Measurements from ENCODE around the gene TMEM167B. TPM values are rescaled to one million over a fixed set of nuclear protein-coding genes. Genes with fewer than 3 reads are reported as not detected.

The TMEM167B gene
- total and polyA plus RNA-seq, 7 experiments from 2014 or later, result 28.3 to 65.6 (median 39.0) TPM

DNA sequence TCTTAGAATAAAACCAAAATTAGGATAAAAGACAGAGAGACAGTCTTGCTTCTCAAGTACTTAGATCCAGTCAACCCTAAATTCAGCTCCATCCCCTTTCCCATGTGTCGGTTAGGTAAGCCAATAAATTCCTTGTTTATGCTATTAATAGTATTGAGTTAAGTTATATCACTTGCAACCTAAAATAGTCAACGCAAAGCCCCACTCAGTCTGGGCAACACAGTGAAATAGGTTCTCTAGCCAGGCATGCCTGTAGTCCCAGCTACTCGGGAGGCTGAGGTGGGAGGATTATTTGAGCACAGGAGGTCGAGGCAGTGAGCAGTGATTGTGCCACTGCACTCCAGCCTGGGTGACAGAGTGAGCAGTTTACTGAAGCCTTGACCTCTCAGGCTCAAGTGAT lies 29.4 kb upstream of the TMEM167B start:
- POLR2A ChIA-PET, result no interaction called here
- no peak overlapping the region for H3K4me3 ChIP-seq (ENCODE audit: low read length)
- H3K4me3 Mint-ChIP-seq, result no peak overlapping the region

DNA sequence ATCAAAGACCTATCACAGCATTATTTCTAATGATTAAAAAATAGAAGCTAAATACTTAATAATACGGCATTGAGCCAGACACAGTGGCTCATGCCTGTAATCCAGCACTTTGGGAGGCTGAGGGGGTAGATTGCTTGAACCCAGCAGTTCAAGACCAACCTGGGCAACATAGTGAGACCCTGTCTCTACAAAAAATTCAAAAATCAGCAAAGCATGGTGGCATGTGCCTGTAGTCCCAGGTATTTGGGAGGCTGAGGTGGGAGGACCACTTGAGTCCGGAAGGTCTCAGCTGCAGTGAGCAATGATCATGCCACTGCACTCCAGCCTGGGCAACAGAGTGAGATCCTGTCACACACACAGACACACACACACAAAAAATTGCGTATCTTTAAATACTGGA lies 25.4 kb upstream of the TMEM167B start:
- H3K27ac ChIP-seq (ENCODE audit: low read depth, low read length), result no peak overlapping the region
- DNase-seq, result no peak
- no peaks in the 10 kb centered on the region for H3K4me1 ChIP-seq (ENCODE audit: control insufficient read depth in 2 of 2, insufficient read depth in 2 of 2, low read length in 2 of 2)
- H3K27me3 ChIP-seq (ENCODE audit: control insufficient read depth in 2 of 2, insufficient read depth in 2 of 2, low read length in 2 of 2), result no peaks in the 10 kb centered on the region
- H3K9me3 ChIP-seq (ENCODE audit: control insufficient read depth in 2 of 3, low read length in 3 of 3), result no peaks in the 10 kb centered on the region
- peak overlapping the region in 1 of 9 donors; percentile 59 for H3K27ac Mint-ChIP-seq
- H3K9me3 Mint-ChIP-seq, result no peaks in the 10 kb centered on the region
- CTCF ChIA-PET, result no interaction called here
- ATAC-seq, result no peak
- peaks cover 0 to 5% (median 0%) of the 10 kb centered on the region in 7 donors for H3K4me1 Mint-ChIP-seq
- H3K4me3 Mint-ChIP-seq, result no peak overlapping the region
- POLR2A ChIA-PET, result interaction anchor here (0.8 to 1.1 kb wide), 2 partner anchors 10 to 22 kb away, joined by 3 to 4 read pairs; no protein-coding TSS in a partner anchor
- intact Hi-C loops (cut with micrococcal nuclease), result no loop called here
- peaks cover 0 to 29% (median 0%) of the 10 kb centered on the region in 3 experiments for H3K36me3 ChIP-seq (ENCODE audit: control insufficient read depth in 2 of 3, insufficient read depth in 3 of 3, low read length in 3 of 3)
- H3K36me3 Mint-ChIP-seq, result peaks cover 5 to 18% (median 15%) of the 10 kb centered on the region in 5 donors
- H3K27me3 Mint-ChIP-seq, result no peaks in the 10 kb centered on the region
- no peak overlapping the region for H3K4me3 ChIP-seq (ENCODE audit: low read length)

More for the DNA sequence above, 29.4 kb upstream of the TMEM167B start:
- H3K36me3 ChIP-seq (ENCODE audit: control insufficient read depth in 2 of 3, insufficient read depth in 3 of 3, low read length in 3 of 3), result peaks cover 0 to 12% (median 0%) of the 10 kb centered on the region in 3 experiments
- no peaks in the 10 kb centered on the region for H3K4me1 Mint-ChIP-seq
- H3K27me3 Mint-ChIP-seq, result no peaks in the 10 kb centered on the region
- no peaks in the 10 kb centered on the region for H3K4me1 ChIP-seq (ENCODE audit: control insufficient read depth in 2 of 2, insufficient read depth in 2 of 2, low read length in 2 of 2)
- CTCF ChIA-PET, result no interaction called here
- no peaks in the 10 kb centered on the region for H3K9me3 ChIP-seq (ENCODE audit: control insufficient read depth in 2 of 3, low read length in 3 of 3)
- H3K27ac Mint-ChIP-seq, result no peak overlapping the region
- H3K9me3 Mint-ChIP-seq, result no peaks in the 10 kb centered on the region
- H3K27me3 ChIP-seq (ENCODE audit: control insufficient read depth in 2 of 2, insufficient read depth in 2 of 2, low read length in 2 of 2), result no peaks in the 10 kb centered on the region
- ATAC-seq (no peak), DNase-seq (no peak)
- H3K27ac ChIP-seq (ENCODE audit: low read depth, low read length), result no peak overlapping the region
- H3K36me3 Mint-ChIP-seq, result peaks cover 5 to 12% (median 10%) of the 10 kb centered on the region in 5 donors
- intact Hi-C loops (cut with micrococcal nuclease), result no loop called here

DNA sequence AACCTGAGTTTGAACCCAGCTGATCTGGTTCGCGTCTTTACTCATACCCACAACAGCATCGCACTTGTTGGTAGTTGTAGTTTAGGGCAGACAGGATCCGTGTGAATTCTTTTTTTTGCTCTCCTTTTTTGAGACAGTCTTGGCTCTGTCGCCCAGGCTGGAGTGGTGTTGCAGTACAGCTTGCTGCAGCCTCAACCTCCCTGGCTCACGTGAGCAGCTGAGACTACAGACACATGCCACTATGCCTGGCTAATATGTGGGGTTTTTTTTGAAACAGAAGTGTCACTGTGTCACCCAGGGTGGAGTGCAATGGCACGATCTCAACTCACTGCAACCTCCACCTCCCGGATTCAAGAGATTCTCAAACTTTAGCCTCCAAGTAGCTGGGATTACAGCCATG lies 22.7 kb upstream of the TMEM167B start:
- no peaks in the 10 kb centered on the region for H3K9me3 ChIP-seq (ENCODE audit: control insufficient read depth in 2 of 3, low read length in 3 of 3)
- H3K4me3 ChIP-seq (ENCODE audit: low read length), result no peak overlapping the region
- no peak overlapping the region for H3K27ac ChIP-seq (ENCODE audit: low read depth, low read length)
- DNase-seq (no peak), ATAC-seq (no peak)
- peaks cover 0 to 29% (median 0%) of the 10 kb centered on the region in 3 experiments for H3K36me3 ChIP-seq (ENCODE audit: control insufficient read depth in 2 of 3, insufficient read depth in 3 of 3, low read length in 3 of 3)
- no peaks in the 10 kb centered on the region for H3K4me1 ChIP-seq (ENCODE audit: control insufficient read depth in 2 of 2, insufficient read depth in 2 of 2, low read length in 2 of 2)
- H3K27ac Mint-ChIP-seq, result no peak overlapping the region
- intact Hi-C loops (cut with micrococcal nuclease), result no loop called here
- no peaks in the 10 kb centered on the region for H3K9me3 Mint-ChIP-seq
- H3K4me3 Mint-ChIP-seq, result no peak overlapping the region
- CTCF ChIA-PET, result no interaction called here
- peaks cover 0 to 11% (median 3%) of the 10 kb centered on the region in 7 donors for H3K4me1 Mint-ChIP-seq
- no peaks in the 10 kb centered on the region for H3K27me3 ChIP-seq (ENCODE audit: control insufficient read depth in 2 of 2, insufficient read depth in 2 of 2, low read length in 2 of 2)
- peaks cover 5 to 25% (median 20%) of the 10 kb centered on the region in 5 donors for H3K36me3 Mint-ChIP-seq
- POLR2A ChIA-PET, result no interaction called here
- H3K27me3 Mint-ChIP-seq, result no peaks in the 10 kb centered on the region

DNA sequence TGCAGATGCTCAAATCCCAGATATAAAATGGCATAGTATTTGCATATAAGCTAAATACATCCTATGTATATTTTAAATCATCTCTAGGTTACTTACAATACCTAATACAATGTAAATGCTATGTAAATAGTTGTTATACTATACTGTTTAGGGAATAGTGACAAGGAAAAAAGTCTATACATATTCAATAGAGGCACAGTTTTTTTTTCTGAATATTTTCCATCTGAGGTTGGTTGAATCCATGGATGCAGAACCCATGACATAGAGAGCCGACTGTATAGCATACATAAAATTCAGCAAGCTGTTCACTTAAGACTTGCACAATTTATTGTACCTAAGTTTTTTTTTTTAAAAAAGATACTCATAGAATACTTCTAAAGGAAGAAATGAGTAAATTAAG lies 21.3 kb upstream of the TMEM167B start:
- H3K27ac ChIP-seq (ENCODE audit: low read depth, low read length), result no peak overlapping the region
- H3K27me3 ChIP-seq (ENCODE audit: control insufficient read depth in 2 of 2, insufficient read depth in 2 of 2, low read length in 2 of 2), result no peaks in the 10 kb centered on the region
- ATAC-seq, result no peak
- no peak for DNase-seq
- Mint-ChIP-seq H3K36me3 (peaks cover 5 to 36% (median 18%) of the 10 kb centered on the region in 5 donors), H3K4me3 (no peak overlapping the region), H3K27ac (peak overlapping the region in 1 of 9 donors; percentile 41), H3K4me1 (peaks cover 2 to 13% (median 8%) of the 10 kb centered on the region in 7 donors), H3K27me3 (no peaks in the 10 kb centered on the region), H3K9me3 (no peaks in the 10 kb centered on the region)
- H3K4me3 ChIP-seq (ENCODE audit: low read length), result no peak overlapping the region
- intact Hi-C loops (cut with micrococcal nuclease), result no loop called here
- POLR2A ChIA-PET, result interaction anchor here (0.6 to 0.7 kb wide), 2 partner anchors 31 to 106 kb away, joined by 3 to 4 read pairs; partner anchors contain the start of gene CLCC1
- H3K36me3 ChIP-seq (ENCODE audit: control insufficient read depth in 2 of 3, insufficient read depth in 3 of 3, low read length in 3 of 3), result peaks cover 0 to 21% (median 0%) of the 10 kb centered on the region in 3 experiments
- no peaks in the 10 kb centered on the region for H3K4me1 ChIP-seq (ENCODE audit: control insufficient read depth in 2 of 2, insufficient read depth in 2 of 2, low read length in 2 of 2)
- H3K9me3 ChIP-seq (ENCODE audit: control insufficient read depth in 2 of 3, low read length in 3 of 3), result no peaks in the 10 kb centered on the region
- CTCF ChIA-PET, result interaction anchor here (0.6 kb wide), 2 partner anchors 21 to 103 kb away, joined by 3 read pairs; partner anchors contain the start of gene TMEM167B

DNA sequence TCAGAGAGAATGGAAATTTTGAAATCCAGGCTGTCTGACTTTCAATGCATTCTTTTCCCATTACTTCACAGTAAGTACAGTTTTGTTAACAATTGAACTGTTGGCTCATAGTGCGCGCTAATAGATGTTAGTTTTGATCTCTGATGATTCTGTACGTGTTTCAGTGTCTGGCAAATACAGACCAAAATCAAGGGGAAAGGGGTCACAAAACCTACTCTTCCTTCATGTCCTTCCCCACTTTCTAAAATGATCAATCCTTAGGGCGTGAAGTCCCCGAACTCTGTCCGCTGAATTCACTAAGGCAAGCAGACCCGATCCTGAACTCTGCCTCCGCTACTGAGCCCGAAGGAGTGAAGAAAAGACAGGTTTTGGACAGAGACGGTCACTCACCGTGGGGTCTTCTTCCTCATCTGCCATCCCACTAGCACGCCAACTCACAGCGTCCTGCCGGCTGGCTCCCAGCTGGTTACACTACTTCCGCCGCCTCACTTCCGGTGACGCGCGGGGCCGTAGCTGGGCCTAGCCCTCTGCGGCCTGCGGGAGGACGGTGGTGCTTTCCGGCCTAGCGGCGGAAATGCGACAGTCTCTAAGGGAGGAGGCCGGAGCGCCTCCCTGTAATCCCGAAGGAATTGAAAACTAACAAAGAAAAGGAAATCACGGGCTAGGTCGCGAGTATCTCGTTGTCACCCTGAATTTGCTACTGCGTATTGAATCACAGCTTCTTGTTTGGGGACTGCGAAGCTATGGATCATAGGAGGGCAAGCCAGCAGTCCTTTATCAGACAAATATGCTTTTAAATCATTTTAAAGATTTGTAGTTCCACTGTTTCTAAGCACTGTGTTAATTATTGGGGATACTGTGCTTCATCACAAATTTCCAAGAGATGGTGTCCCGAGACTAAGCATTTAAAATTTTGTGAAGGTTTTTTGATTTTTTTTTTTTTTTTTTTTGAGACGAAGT lies 14.8 kb upstream of the TMEM167B start, which contains the start of gene TAF13:
TSS of gene TAF13 (minus strand) at position 473 of the 960 bp plus-strand sequence. CDS start at position 417, 56 bp downstream.
- Mint-ChIP-seq H3K27ac (peak within 1 kb of the TSS; percentile 95 to 100 (median 99)), H3K36me3 (peaks cover 0 to 18% (median 3%) of the 10 kb centered on the region in 5 donors), H3K27me3 (no peaks in the 10 kb centered on the region), H3K4me1 (peaks cover 13 to 28% (median 20%) of the 10 kb centered on the region in 7 donors), H3K9me3 (no peaks in the 10 kb centered on the region), H3K4me3 (peak within 1 kb of the TSS; percentile 89 to 99 (median 98))
- ATAC-seq (peak; percentile 100), DNase-seq (peak; percentile 75 to 89 (median 84))
- ChIA-PET CTCF (interaction anchor here (0.6 kb wide), 1 partner anchor 69 kb away, joined by 3 read pairs; no protein-coding TSS in a partner anchor), POLR2A (interaction anchor here (0.6 to 3.8 kb wide), 15 partner anchors 11 to 1012 kb away, joined by 3 to 59 read pairs (median 5); partner anchors contain the start of genes CLCC1, PRPF38B, SARS1 and TMEM167B)
- intact Hi-C loops (cut with micrococcal nuclease), result loop anchor here (1.0 kb wide), 6 partner anchors 14 to 330 kb away; partner anchors contain the start of genes TMEM167B (in 2 of the 2), WDR47 (in 2 of the 2), ELAPOR1 (in 1 of the 2) and STXBP3 (in 1 of the 2)
- Histone ChIP-seq H3K9me3 (ENCODE audit: control insufficient read depth in 2 of 3, low read length in 3 of 3) (no peaks in the 10 kb centered on the region), H3K27me3 (ENCODE audit: control insufficient read depth in 2 of 2, insufficient read depth in 2 of 2, low read length in 2 of 2) (no peaks in the 10 kb centered on the region), H3K27ac (ENCODE audit: low read depth, low read length) (peak within 1 kb of the TSS; percentile 92), H3K4me1 (ENCODE audit: control insufficient read depth in 2 of 2, insufficient read depth in 2 of 2, low read length in 2 of 2) (peaks cover 5 to 8% of the 10 kb centered on the region in 2 donors), H3K4me3 (ENCODE audit: low read length) (peak within 1 kb of the TSS; percentile 80), H3K36me3 (ENCODE audit: control insufficient read depth in 2 of 3, insufficient read depth in 3 of 3, low read length in 3 of 3) (no peaks in the 10 kb centered on the region)

DNA sequence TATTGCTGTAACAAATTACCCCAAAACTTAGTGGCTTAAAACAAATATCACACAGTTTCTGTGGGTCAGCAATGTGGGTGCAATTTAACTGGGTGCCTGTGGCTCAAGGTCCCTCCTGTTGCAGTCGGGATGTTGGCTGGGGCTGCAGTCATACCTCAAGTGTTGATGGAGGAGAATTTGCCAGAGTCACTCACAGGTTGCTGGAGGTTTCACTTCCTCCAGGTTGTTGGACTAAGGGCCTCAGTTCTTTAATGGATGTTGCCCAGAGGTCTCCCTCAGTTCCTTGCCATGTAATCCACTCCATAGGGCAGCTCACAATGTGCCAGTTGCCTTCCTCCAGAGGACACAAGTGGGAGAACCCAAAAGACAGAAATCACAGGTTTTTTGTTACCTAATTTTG lies 12.2 kb upstream of the TMEM167B start:
- H3K4me3 ChIP-seq (ENCODE audit: low read length), result no peak overlapping the region
- H3K27ac ChIP-seq (ENCODE audit: low read depth, low read length), result no peak overlapping the region
- Mint-ChIP-seq H3K27ac (no peak overlapping the region), H3K4me3 (no peak overlapping the region), H3K36me3 (peaks cover 0 to 7% (median 0%) of the 10 kb centered on the region in 5 donors), H3K4me1 (peaks cover 11 to 27% (median 20%) of the 10 kb centered on the region in 7 donors), H3K9me3 (no peaks in the 10 kb centered on the region), H3K27me3 (no peaks in the 10 kb centered on the region)
- H3K36me3 ChIP-seq (ENCODE audit: control insufficient read depth in 2 of 3, insufficient read depth in 3 of 3, low read length in 3 of 3), result no peaks in the 10 kb centered on the region
- peaks cover 5 to 8% of the 10 kb centered on the region in 2 donors for H3K4me1 ChIP-seq (ENCODE audit: control insufficient read depth in 2 of 2, insufficient read depth in 2 of 2, low read length in 2 of 2)
- H3K9me3 ChIP-seq (ENCODE audit: control insufficient read depth in 2 of 3, low read length in 3 of 3), result no peaks in the 10 kb centered on the region
- intact Hi-C loops (cut with micrococcal nuclease), result no loop called here
- DNase-seq (no peak), ATAC-seq (no peak)
- ChIA-PET POLR2A (interaction anchor here (0.7 to 3.8 kb wide), 2 partner anchors 12 to 22 kb away, joined by 3 to 59 read pairs; no protein-coding TSS in a partner anchor), CTCF (interaction anchor here (0.6 kb wide), 1 partner anchor 577 kb away, joined by 4 read pairs; no protein-coding TSS in a partner anchor)
- H3K27me3 ChIP-seq (ENCODE audit: control insufficient read depth in 2 of 2, insufficient read depth in 2 of 2, low read length in 2 of 2), result no peaks in the 10 kb centered on the region
